Endodermal cell (in vitro differentiated cells): ENCODE results near the gene MOB1B. TPM values are rescaled to one million over a fixed set of nuclear protein-coding genes. Genes with fewer than 3 reads are reported as not detected.
A peak's percentile ranks its signal among the peaks of the same experiment; 100 is the strongest.

ENCODE experiments used
- DNase-seq: peaks from one replicate; pipeline ENCODE4 v3.0.0-alpha.2; 2017
- H3K27ac ChIP-seq: 2 replicates; pipeline ENCODE4 v1.5.1; 2013; ENCODE audit warnings: mild to moderate bottlenecking, low read depth, low read length, moderate library complexity
- H3K27me3 ChIP-seq: 2 replicates; pipeline ENCODE4 v1.6.1; 2013; ENCODE audit warnings: mild to moderate bottlenecking, low read length, moderate library complexity; ENCODE audit not compliant: insufficient read depth, control insufficient read depth, poor library complexity, severe bottlenecking
- H3K36me3 ChIP-seq: 2 replicates; pipeline ENCODE4 v1.7.0; 2013; ENCODE audit warnings: mild to moderate bottlenecking, low read length, moderate library complexity; ENCODE audit not compliant: control insufficient read depth, insufficient read depth
- H3K4me1 ChIP-seq: one replicate; pipeline ENCODE4 v1.7.0; 2013; ENCODE audit warnings: low read length; ENCODE audit not compliant: control insufficient read depth, insufficient read depth
- H3K4me3 ChIP-seq: 2 replicates; pipeline ENCODE4 v1.5.1; 2013; ENCODE audit warnings: mild to moderate bottlenecking, low read length, moderate library complexity
- H3K9ac ChIP-seq: 2 replicates; pipeline ENCODE4 v1.6.1; 2013; ENCODE audit warnings: mild to moderate bottlenecking, low read length, moderate library complexity; ENCODE audit not compliant: poor library complexity, severe bottlenecking; ENCODE audit errors: extremely low read depth
- H3K9me3 ChIP-seq: 2 replicates; pipeline ENCODE4 v1.6.1; 2013; ENCODE audit warnings: mild to moderate bottlenecking, low read length, moderate library complexity; ENCODE audit not compliant: control insufficient read depth
- H3K27ac Mint-ChIP-seq: 2 replicates; pipeline ENCODE4 v1.8.0; 2020; ENCODE audit warnings: mixed read lengths
- H3K27me3 Mint-ChIP-seq: 2 replicates; pipeline ENCODE4 v1.8.0; 2021; ENCODE audit warnings: mild to moderate bottlenecking, mixed read lengths; ENCODE audit not compliant: insufficient read depth
- H3K36me3 Mint-ChIP-seq: 2 replicates; pipeline ENCODE4 v1.8.0; 2020; ENCODE audit warnings: low read depth, mixed read lengths
- H3K4me1 Mint-ChIP-seq: 2 replicates; pipeline ENCODE4 v1.8.0; 2020; ENCODE audit warnings: mixed read lengths
- H3K4me3 Mint-ChIP-seq: 2 replicates; pipeline ENCODE4 v1.8.0; 2020; ENCODE audit warnings: mild to moderate bottlenecking, moderate library complexity, mixed read lengths
- H3K9me3 Mint-ChIP-seq: 2 replicates; pipeline ENCODE4 v1.8.0; 2020; ENCODE audit warnings: mild to moderate bottlenecking, mixed read lengths
- CTCF ChIP-seq: fragments of 200-600 bp; sonication (generic); conservative IDR thresholded peaks from 2 replicates; pipeline ENCODE4 v1.5.0; 2021; ENCODE audit warnings: antibody characterized with exemption, mild to moderate bottlenecking
- WGBS, 2 experiments: methylation state at CpG; one replicate each; pipeline versions ENCODE4 v1.1.5 to v1.1.7; 2013; ENCODE audit warnings: missing lambda C conversion rate in 2 of 2, mixed read lengths in 1 of 2; ENCODE audit not compliant: insufficient coverage in 1 of 2, insufficient read length in 1 of 2; 5-methylcytosine and 5-hydroxymethylcytosine counted together
- total RNA-seq, 2 donors: library from RNA; stranded (reverse); fragmentation: NEBNext Ultra II Directional in 1 of 2; extraction: Animal tissue kit (Norgen Biotek cat#: 25700) in 1 of 2; gene quantifications; 2 replicates in 1 of 2; 3 replicates in 1 of 2; pipeline ENCODE4 v1.2.1, GENCODE V29; 2021

The MOB1B gene
- total RNA-seq, 2 donors from 2014 or later = 28.7 to 30.5 TPM

- Mint-ChIP-seq H3K4me3 (no peak overlapping the region), H3K4me1 (peaks cover 1% of the 10 kb centered on the region)
- WGBS, 2 experiments = 99 to 100% methylated on average over 2 to 5 of the region's 5 CpGs
Measured at GRCh38 chr4:70940134-70940533, 38.0 kb downstream of the MOB1B start.

GRCh38 chr4:70943114-70943513 is 40.9 kb downstream of the MOB1B start:
- no peak overlapping the region for H3K9ac ChIP-seq
- H3K27ac Mint-ChIP-seq = no peak overlapping the region
- no peak overlapping the region for H3K27ac ChIP-seq
- no peak for TF ChIP-seq CTCF
- H3K9me3 ChIP-seq = no peaks in the 10 kb centered on the region
- H3K4me3 Mint-ChIP-seq = no peak overlapping the region
- no peaks in the 10 kb centered on the region for H3K27me3 ChIP-seq
- H3K36me3 ChIP-seq = peaks cover 2% of the 10 kb centered on the region
- no peaks in the 10 kb centered on the region for H3K9me3 Mint-ChIP-seq
- DNase-seq = no peak
- H3K27me3 Mint-ChIP-seq = no peaks in the 10 kb centered on the region
- no peak overlapping the region for H3K4me3 ChIP-seq
- peaks cover 16% of the 10 kb centered on the region for H3K36me3 Mint-ChIP-seq
- H3K4me1 Mint-ChIP-seq = peaks cover 1% of the 10 kb centered on the region
- H3K4me1 ChIP-seq = no peaks in the 10 kb centered on the region

More at GRCh38 chr4:70940134-70940533, 38.0 kb downstream of the MOB1B start:
- no peaks in the 10 kb centered on the region for H3K27me3 ChIP-seq
- peak; percentile 58 for DNase-seq
- no peak overlapping the region for H3K9ac ChIP-seq
- H3K4me3 ChIP-seq = no peak overlapping the region
- Mint-ChIP-seq H3K9me3 (no peaks in the 10 kb centered on the region), H3K27me3 (no peaks in the 10 kb centered on the region), H3K27ac (peak overlapping the region; percentile 1), H3K36me3 (peaks cover 22% of the 10 kb centered on the region)
- H3K36me3 ChIP-seq = peaks cover 2% of the 10 kb centered on the region
- H3K4me1 ChIP-seq = no peaks in the 10 kb centered on the region
- TF ChIP-seq CTCF = peak; percentile 61
- no peak overlapping the region for H3K27ac ChIP-seq
- no peaks in the 10 kb centered on the region for H3K9me3 ChIP-seq

GRCh38 chr4:70945046-70945445 is 42.9 kb downstream of the MOB1B start:
- 61% methylated on average over 3 of the region's 3 CpGs; no CpG with 5 or more reads in 1 of the 2 experiments for WGBS, 2 experiments
- DNase-seq = no peak
- Histone ChIP-seq H3K27me3 (no peaks in the 10 kb centered on the region), H3K9me3 (no peaks in the 10 kb centered on the region), H3K9ac (no peak overlapping the region), H3K27ac (no peak overlapping the region), H3K4me3 (no peak overlapping the region), H3K36me3 (no peaks in the 10 kb centered on the region), H3K4me1 (no peaks in the 10 kb centered on the region)
- H3K27ac Mint-ChIP-seq = no peak overlapping the region
- no peaks in the 10 kb centered on the region for H3K9me3 Mint-ChIP-seq
- no peak for TF ChIP-seq CTCF
- H3K4me3 Mint-ChIP-seq = no peak overlapping the region
- H3K36me3 Mint-ChIP-seq = peaks cover 12% of the 10 kb centered on the region
- H3K27me3 Mint-ChIP-seq = no peaks in the 10 kb centered on the region
- peaks cover 4% of the 10 kb centered on the region for H3K4me1 Mint-ChIP-seq
